HepG2 (cell line): ENCODE results near the gene C1QTNF1. TPM values are rescaled to one million over a fixed set of nuclear protein-coding genes. Genes with fewer than 3 reads are reported as not detected.

Experiments
- ATF5 ChIP-seq: sonication (generic); formaldehyde crosslinking; IDR thresholded peaks from 2 replicates; pipeline ENCODE4 v1.4.0; 2020; ENCODE audit warnings: mild to moderate bottlenecking, low read depth, missing genetic modification reagents
- BCL3 ChIP-seq: sonication (generic); formaldehyde crosslinking; IDR thresholded peaks from 2 replicates; pipeline ENCODE4 v1.5.1; 2020; ENCODE audit warnings: mild to moderate bottlenecking, missing genetic modification reagents, moderate library complexity
- BORCS8-MEF2B ChIP-seq: sonication (generic); formaldehyde crosslinking; IDR thresholded peaks from 2 replicates; pipeline ENCODE4 v1.8.0; 2022; ENCODE audit warnings: mild to moderate bottlenecking, missing genetic modification reagents
- CBX5 ChIP-seq: sonication (generic); formaldehyde crosslinking; IDR thresholded peaks from 2 replicates; pipeline ENCODE4 v1.4.0; 2020; ENCODE audit warnings: missing genetic modification reagents, borderline replicate concordance
- DNMT1 ChIP-seq: sonication (generic); formaldehyde crosslinking; IDR thresholded peaks from 2 replicates; pipeline ENCODE4 v1.5.1; 2020; ENCODE audit warnings: mild to moderate bottlenecking, missing genetic modification reagents
- DZIP1 ChIP-seq: sonication (generic); formaldehyde crosslinking; IDR thresholded peaks from 2 replicates; pipeline ENCODE4 v1.5.0; 2020; ENCODE audit warnings: mild to moderate bottlenecking, missing genetic modification reagents
- EED ChIP-seq: sonication (generic); formaldehyde crosslinking; IDR thresholded peaks from 2 replicates; pipeline ENCODE4 v1.5.0; 2020; ENCODE audit warnings: mild to moderate bottlenecking, missing genetic modification reagents
- FOSL2 ChIP-seq: sonication (generic); formaldehyde crosslinking; IDR thresholded peaks from 2 replicates; pipeline ENCODE4 v1.4.0; 2020; ENCODE audit warnings: missing genetic modification reagents
- GATAD1 ChIP-seq: IDR thresholded peaks from 2 replicates; pipeline ENCODE4 v1.6.1; 2016; ENCODE audit warnings: missing genetic modification reagents, missing compliant biosample characterization
- JARID2 ChIP-seq: sonication (generic); formaldehyde crosslinking; IDR thresholded peaks from 2 replicates; pipeline ENCODE4 v1.8.1; 2023; ENCODE audit warnings: missing genetic modification reagents, inconsistent platforms; ENCODE audit not compliant: insufficient replicate concordance
- KAT8 ChIP-seq: IDR thresholded peaks from 2 replicates; pipeline ENCODE4 v1.6.1; 2016; ENCODE audit warnings: missing genetic modification reagents, missing compliant biosample characterization
- KDM2A ChIP-seq: sonication (generic); formaldehyde crosslinking; IDR thresholded peaks from 2 replicates; pipeline ENCODE4 v1.4.0; 2020; ENCODE audit warnings: low read depth, missing genetic modification reagents, borderline replicate concordance
- KLF6 ChIP-seq: IDR thresholded peaks from 2 replicates; pipeline ENCODE4 v1.8.0; 2016; ENCODE audit warnings: missing biosample characterization, missing genetic modification reagents
- NAIF1 ChIP-seq: sonication (generic); formaldehyde crosslinking; IDR thresholded peaks from 2 replicates; pipeline ENCODE4 v1.5.0; 2020; ENCODE audit warnings: mild to moderate bottlenecking, missing genetic modification reagents, borderline replicate concordance
- NFIB ChIP-seq: sonication (generic); formaldehyde crosslinking; IDR thresholded peaks from 2 replicates; pipeline ENCODE4 v1.9.0; 2021; ENCODE audit warnings: missing genetic modification reagents, mild to moderate bottlenecking, borderline replicate concordance
- NFKB2 ChIP-seq: sonication (generic); formaldehyde crosslinking; IDR thresholded peaks from 2 replicates; pipeline ENCODE4 v1.4.0; 2020; ENCODE audit warnings: missing genetic modification reagents, borderline replicate concordance
- RFXAP ChIP-seq: sonication (generic); formaldehyde crosslinking; IDR thresholded peaks from 2 replicates; pipeline ENCODE4 v1.4.0; 2020; ENCODE audit warnings: missing genetic modification reagents, borderline replicate concordance
- SMAD3 ChIP-seq: sonication (generic); formaldehyde crosslinking; IDR thresholded peaks from 2 replicates; pipeline ENCODE4 v1.4.0; 2020; ENCODE audit warnings: missing genetic modification reagents
- TBL1XR1 ChIP-seq: fragments of 150-350 bp; IDR thresholded peaks from 2 replicates; pipeline ENCODE4 v1.6.1; 2014; ENCODE audit warnings: borderline replicate concordance, low read length; ENCODE audit not compliant: partially characterized antibody
- TBP ChIP-seq: sonication (generic); formaldehyde crosslinking; IDR thresholded peaks from 2 replicates; pipeline ENCODE4 v1.5.0; 2020; ENCODE audit warnings: missing genetic modification reagents
- ZFAT ChIP-seq: sonication (generic); formaldehyde crosslinking; conservative IDR thresholded peaks from 2 replicates; pipeline ENCODE4 v1.8.1; 2023; ENCODE audit warnings: missing genetic modification reagents, inconsistent platforms
- ZNF44 ChIP-seq: sonication (generic); formaldehyde crosslinking; IDR thresholded peaks from 2 replicates; pipeline ENCODE4 v1.5.1; 2020; ENCODE audit warnings: mild to moderate bottlenecking, missing genetic modification reagents
- ZNF605 ChIP-seq: sonication (generic); formaldehyde crosslinking; IDR thresholded peaks from 2 replicates; pipeline ENCODE4 v1.8.0; 2022; ENCODE audit warnings: mild to moderate bottlenecking, missing genetic modification reagents
- ZSCAN31 ChIP-seq: sonication (generic); formaldehyde crosslinking; IDR thresholded peaks from 2 replicates; pipeline ENCODE4 v1.5.0; 2020; ENCODE audit warnings: low read depth, mild to moderate bottlenecking, missing genetic modification reagents
- polyA plus RNA-seq, 8 experiments: library from polyadenylated mRNA; depleted of rRNA in 3 of 8; stranded (reverse) in 7 of 8; unstranded in 1 of 8; fragments of >200 nt; fragmentation: Illumina TruSeq in 4 of 8; extraction: Trizol in 4 of 8; gene quantifications; 2 replicates each; pipeline versions ENCODE4 v1.2.1 to v1.2.3, GENCODE V29; 2011 to 2016; ENCODE audit warnings: low read depth in 4 of 8, missing spikeins in 1 of 8, mixed read lengths in 1 of 8; ENCODE audit not compliant: insufficient read depth in 1 of 8
- total RNA-seq, 5 experiments: library from RNA; depleted of rRNA; stranded (reverse); fragments of >200 nt; fragmentation: Illumina TruSeq; extraction: Trizol; gene quantifications; 2 replicates each; pipeline ENCODE4 v1.2.3, GENCODE V29; 2016; ENCODE audit warnings: low read depth in 1 of 5

C1QTNF1 gene
- total and polyA plus RNA-seq, 2 of the 13 experiments (the other 11 are each of a cell fraction or from before 2014, with no cell fraction given): 0.18 to 0.86 TPM

- no peak for TF ChIP-seq ZFAT (CRISPR knock-in tag)
- no peak for TF ChIP-seq ZNF605 (CRISPR knock-in tag)
- peak; percentile 81; the same call in 1 of the 2 replicates for TF ChIP-seq DNMT1 (CRISPR knock-in tag)
- TF ChIP-seq RFXAP: 0 out of 2 replicates have a peak, but pooled peaks have one; percentile 28
- no peak for TF ChIP-seq KLF6 (CRISPR knock-in tag)
- TF ChIP-seq FOSL2: 0 out of 2 replicates have a peak, but pooled peaks have one; percentile 32
- TF ChIP-seq EED (CRISPR knock-in tag): 0 out of 2 replicates have a peak, but pooled peaks have one; percentile 28
- no peak for TF ChIP-seq BCL3 (CRISPR knock-in tag)
- no peak for TF ChIP-seq JARID2 (CRISPR knock-in tag)
- 0 out of 2 replicates have a peak, but pooled peaks have one; percentile 27 for TF ChIP-seq GATAD1 (CRISPR knock-in tag)
- peak; percentile 49; the same call in 1 of the 2 replicates for TF ChIP-seq SMAD3 (CRISPR knock-in tag)
- peak; percentile 38; the same call in 1 of the 2 replicates for TF ChIP-seq NFKB2 (CRISPR knock-in tag)
- TF ChIP-seq BORCS8-MEF2B (CRISPR knock-in tag): 0 out of 2 replicates have a peak, but pooled peaks have one; percentile 49
- TF ChIP-seq ATF5 (CRISPR knock-in tag): no peak
- peak; percentile 78 for TF ChIP-seq KDM2A (CRISPR knock-in tag)
- TF ChIP-seq DZIP1: peak; percentile 75; the same call in 1 of the 2 replicates
- 0 out of 2 replicates have a peak, but pooled peaks have one; percentile 74 for TF ChIP-seq NFIB (CRISPR knock-in tag)
- TF ChIP-seq TBP (CRISPR knock-in tag): no peak
- no peak for TF ChIP-seq KAT8 (CRISPR knock-in tag)
- TF ChIP-seq ZSCAN31: no peak
- no peak for TF ChIP-seq NAIF1 (CRISPR knock-in tag)
- TF ChIP-seq CBX5 (CRISPR knock-in tag): no peak
- TF ChIP-seq ZNF44 (CRISPR knock-in tag): no peak
- no peak for TF ChIP-seq TBL1XR1
Observed at GRCh38 chr17:79087428-79088143, 63.6 kb downstream of the C1QTNF1 start (continued).
